ENCODE measurements around the gene MYO18A.
A peak's percentile ranks its signal among the peaks of the same experiment; 100 is the strongest.

MYO18A gene

DNA sequence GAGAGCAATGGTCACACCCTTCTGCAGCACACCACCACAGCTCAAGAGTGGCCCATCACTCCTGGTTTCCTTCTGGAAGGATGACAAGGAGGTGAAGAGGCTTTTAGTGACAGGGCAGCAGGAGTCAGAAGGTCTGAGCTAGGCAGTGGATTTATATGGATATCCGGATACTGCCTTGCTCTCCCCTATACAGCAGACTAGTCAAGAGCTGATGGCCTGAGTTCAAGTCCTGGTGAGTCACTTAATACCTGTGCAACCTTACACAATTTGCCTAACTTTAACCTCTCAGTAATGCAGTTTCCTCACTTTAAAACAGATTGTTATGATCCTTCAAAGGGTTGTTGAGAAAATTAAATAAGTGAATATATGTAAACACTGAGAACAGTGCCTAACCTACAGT, 22.9 kb downstream of the MYO18A start:
- TF ChIP-seq, protein P1, sequence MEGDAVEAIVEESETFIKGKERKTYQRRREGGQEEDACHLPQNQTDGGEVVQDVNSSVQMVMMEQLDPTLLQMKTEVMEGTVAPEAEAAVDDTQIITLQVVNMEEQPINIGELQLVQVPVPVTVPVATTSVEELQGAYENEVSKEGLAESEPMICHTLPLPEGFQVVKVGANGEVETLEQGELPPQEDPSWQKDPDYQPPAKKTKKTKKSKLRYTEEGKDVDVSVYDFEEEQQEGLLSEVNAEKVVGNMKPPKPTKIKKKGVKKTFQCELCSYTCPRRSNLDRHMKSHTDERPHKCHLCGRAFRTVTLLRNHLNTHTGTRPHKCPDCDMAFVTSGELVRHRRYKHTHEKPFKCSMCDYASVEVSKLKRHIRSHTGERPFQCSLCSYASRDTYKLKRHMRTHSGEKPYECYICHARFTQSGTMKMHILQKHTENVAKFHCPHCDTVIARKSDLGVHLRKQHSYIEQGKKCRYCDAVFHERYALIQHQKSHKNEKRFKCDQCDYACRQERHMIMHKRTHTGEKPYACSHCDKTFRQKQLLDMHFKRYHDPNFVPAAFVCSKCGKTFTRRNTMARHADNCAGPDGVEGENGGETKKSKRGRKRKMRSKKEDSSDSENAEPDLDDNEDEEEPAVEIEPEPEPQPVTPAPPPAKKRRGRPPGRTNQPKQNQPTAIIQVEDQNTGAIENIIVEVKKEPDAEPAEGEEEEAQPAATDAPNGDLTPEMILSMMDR (IDR thresholded peaks at IDR 0.05; ENCODE audit: extremely low read depth, missing control alignments) = no peak
- DNase-seq (ENCODE audit: low spot score) = no peak

DNA sequence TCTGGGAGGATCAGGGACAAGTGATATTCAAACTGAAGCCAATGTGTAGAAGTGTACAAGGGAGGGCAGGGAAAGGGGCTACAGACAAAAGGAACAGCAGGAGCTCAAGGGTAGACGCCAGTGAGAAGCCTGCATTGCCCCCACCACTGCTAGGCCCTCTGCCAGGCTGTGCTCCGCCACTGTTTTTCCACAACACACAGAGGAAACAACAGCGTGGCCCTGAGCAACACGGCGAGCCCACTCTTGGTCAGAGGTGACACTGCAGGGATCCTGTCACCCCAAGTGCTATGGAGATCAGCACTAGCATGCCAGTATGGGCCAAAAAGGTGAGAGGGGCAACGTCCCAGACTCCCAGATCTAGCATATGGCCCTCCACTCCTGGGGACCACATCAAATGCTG, 23.4 kb downstream of the MYO18A start:
- TF ChIP-seq, protein P1 (IDR thresholded peaks at IDR 0.05; ENCODE audit: extremely low read depth, missing control alignments) = no peak

DNA sequence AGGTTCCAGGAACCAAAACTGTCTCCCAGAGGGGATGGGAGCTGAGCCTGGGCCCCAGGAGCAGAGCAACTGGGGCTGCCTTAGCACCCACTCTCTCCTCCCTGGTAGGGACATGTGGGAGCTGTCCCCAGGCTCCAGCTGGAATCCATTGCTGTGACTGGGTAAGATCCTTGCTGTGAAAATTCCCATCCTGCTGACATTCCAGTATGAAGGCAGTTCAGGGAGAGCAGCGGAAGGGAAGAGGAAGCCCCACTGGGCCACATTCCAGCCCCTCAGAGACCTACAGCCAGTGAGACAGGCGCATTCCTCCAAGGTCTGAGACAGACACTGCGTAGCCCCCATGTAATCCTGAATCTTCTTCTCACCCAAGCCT, 24.2 kb downstream of the MYO18A start:
- TF ChIP-seq, protein P1 (IDR thresholded peaks at IDR 0.05; ENCODE audit: extremely low read depth, missing control alignments) = no peak
- no peak for DNase-seq (ENCODE audit: low spot score)

More for the DNA sequence above, 23.4 kb downstream of the MYO18A start:
- no peak for DNase-seq (ENCODE audit: low spot score)

DNA sequence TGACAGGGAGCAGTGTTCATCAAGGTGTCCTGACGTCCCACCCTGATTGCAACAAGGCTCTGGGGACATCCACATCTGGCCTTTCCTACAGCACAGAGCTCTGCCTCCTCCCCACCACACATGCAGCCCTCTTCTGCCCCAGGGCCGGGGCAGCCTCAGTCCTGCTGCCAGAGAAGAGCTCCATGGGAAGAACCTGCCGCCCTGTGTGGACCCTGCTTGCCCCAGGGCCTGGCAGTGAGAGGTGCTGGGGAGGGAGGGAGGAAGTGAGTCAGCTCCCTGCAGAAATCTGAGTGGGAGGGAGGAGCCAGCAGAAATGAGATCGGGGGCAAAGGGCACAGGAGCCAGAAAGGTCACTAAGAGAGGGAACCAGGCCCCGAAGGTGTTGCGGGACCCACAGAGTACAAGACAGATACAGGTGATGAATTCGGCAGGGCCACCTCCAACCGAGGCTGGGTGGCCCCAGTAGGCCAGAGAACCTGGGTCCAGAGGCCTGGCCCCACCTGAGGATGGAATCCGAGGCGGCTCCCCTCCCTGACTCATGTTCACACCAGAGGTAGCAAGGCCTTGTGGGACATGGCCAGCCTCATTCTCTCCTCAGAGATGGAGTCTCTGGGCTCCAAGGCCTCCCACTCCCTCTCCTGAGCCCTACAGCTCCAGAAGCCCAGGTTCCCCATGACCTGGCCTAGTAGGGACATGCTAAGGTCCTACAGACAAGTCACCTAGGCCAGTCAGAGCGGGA, 24.8 kb downstream of the MYO18A start:
- peak; percentile 61 for DNase-seq (ENCODE audit: low spot score)
- TF ChIP-seq, protein P1 (IDR thresholded peaks at IDR 0.05; ENCODE audit: extremely low read depth, missing control alignments) = no peak

DNA sequence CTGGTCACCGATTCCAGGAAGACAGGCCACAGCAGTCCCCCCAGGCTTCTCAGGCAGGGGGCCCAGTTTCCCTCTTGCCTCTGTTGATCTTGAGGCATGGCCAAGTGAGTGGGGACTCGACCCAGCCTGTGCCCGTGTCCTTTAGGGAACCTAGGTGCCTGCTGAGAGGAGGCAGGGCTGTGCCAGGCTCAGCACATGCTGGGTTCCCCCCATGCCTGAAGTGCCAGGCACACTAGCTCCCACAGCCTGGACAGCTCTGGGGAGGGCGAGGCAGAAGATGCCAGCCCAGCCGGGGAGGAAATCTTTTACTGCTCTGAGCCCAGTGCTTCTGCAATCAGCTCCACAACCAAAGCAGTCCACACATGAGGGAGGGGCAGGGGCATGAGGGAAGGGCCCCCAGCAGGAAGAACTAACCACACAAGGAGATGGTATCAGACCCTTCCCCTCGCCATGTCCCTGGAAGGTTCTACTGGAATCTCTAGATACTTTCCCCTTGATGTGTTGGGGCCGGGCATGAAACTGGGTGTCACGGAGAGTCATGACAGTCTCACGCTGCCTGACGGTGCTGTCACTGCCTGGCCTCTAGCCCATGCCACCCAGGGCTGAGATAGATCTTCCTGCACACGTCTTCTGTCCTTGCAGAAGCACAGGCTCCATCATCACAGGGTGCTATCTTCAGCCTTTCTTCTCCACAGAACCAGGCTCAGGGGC, 25.5 kb downstream of the MYO18A start:
- TF ChIP-seq, protein P1 (IDR thresholded peaks at IDR 0.05; ENCODE audit: extremely low read depth, missing control alignments) = no peak
- DNase-seq (ENCODE audit: low spot score) = no peak

DNA sequence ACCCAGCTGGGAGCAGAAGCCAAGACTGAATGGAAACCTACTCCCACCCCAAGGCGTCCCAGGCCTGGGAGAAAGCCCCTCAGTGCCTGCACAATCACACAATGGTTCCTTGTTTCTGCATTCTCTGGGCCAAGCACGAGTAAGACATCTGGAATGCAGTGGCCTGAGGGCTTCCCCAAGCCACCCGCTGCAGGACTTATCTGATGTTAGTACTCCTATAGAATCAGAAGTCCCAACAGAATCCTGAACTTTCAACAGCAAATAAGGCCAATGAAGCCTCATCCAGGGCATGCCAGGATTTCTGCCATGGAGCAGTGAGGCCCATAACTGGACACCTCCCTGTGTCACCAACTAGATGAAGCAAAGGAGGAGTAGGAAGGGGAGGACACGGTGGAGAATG, 28.6 kb downstream of the MYO18A start:
- DNase-seq (ENCODE audit: low spot score) = no peak

DNA sequence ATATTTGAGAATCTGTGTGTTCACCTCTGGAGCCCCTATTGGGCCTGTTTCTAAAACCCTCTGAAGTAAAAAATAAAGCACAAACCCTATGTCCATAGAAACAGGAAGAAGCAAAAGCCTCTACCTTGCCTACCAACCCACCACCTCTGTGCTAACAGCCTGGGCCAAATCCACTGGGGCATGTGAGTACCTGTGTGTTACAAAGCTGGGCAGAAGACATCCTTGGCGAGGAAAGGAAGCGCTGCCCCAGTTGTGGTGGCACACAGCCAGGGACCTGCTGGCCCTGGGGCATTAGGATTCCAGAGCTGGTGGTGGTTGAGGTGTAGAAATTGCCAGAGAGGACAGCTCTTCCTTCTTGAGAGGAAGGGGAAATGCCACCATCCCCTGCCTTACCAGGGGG, 30.0 kb downstream of the MYO18A start:
- TF ChIP-seq, protein P1 (IDR thresholded peaks at IDR 0.05; ENCODE audit: extremely low read depth, missing control alignments) = no peak
- no peak for DNase-seq (ENCODE audit: low spot score)

More for the DNA sequence above, 28.6 kb downstream of the MYO18A start:
- TF ChIP-seq, protein P1 (IDR thresholded peaks at IDR 0.05; ENCODE audit: extremely low read depth, missing control alignments) = no peak
